ENCODE results near the gene EVA1A.

The EVA1A gene

DNA sequence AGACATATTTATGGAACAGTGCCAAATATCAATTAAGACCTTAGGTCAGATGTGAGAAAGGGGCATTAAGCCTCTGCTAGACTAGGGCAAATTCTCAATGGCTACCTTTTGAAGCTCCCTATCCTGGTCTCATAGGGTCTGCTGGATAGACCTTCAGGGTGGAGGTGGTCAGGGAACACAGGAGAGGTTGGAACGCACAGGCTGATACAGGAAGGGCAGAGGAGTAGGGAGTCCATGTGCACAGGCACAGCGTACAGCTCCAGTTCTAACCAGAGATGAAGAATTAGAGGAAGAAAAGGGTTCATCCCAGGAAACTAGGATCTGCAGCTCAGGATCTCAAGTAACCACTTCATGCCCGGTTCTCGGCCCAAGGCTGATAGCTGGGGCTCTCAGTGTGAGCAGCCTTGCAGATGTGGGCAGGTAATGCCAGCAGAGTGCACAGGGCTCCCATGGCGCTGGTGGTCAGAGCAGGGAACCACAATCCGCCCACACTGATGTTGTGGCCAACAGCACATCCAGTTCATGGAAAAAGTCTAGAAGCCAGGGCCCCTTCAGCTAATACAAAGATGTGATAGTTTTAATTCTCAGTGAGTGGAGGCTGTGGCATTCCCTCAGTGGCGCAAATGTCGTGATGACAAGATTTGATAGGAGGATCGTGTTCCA lies 3.4 kb upstream of the EVA1A start:
- no peak overlapping the region for H3K4me3 ChIP-seq (replicated peaks; ENCODE audit: low read depth, low read length)
- TF ChIP-seq, protein P1, sequence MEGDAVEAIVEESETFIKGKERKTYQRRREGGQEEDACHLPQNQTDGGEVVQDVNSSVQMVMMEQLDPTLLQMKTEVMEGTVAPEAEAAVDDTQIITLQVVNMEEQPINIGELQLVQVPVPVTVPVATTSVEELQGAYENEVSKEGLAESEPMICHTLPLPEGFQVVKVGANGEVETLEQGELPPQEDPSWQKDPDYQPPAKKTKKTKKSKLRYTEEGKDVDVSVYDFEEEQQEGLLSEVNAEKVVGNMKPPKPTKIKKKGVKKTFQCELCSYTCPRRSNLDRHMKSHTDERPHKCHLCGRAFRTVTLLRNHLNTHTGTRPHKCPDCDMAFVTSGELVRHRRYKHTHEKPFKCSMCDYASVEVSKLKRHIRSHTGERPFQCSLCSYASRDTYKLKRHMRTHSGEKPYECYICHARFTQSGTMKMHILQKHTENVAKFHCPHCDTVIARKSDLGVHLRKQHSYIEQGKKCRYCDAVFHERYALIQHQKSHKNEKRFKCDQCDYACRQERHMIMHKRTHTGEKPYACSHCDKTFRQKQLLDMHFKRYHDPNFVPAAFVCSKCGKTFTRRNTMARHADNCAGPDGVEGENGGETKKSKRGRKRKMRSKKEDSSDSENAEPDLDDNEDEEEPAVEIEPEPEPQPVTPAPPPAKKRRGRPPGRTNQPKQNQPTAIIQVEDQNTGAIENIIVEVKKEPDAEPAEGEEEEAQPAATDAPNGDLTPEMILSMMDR (IDR thresholded peaks at IDR 0.05; ENCODE audit: low read depth, low read length, missing control alignments) = no peak
- no peak for DNase-seq (ENCODE audit: extremely low read depth, low read depth)

DNA sequence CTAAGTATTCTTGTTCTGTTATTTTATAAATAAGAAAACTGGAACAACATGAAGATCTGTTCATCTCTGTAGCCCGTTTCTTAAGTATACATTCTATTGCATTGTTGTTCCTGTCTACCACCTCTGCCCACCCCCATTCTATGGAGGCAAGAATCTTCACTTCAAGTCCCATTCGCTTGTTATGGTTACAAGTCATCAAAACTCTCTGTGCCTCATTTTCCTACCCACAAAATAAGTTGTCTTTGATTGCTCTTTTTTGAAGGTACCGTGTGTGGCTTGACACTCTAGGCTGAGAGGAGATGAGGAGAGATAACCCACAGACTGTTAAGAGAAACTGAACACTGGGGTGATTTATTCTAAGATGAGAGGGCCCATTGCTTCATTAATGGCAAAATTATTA lies 2.9 kb upstream of the EVA1A start:
- H3K4me3 ChIP-seq (replicated peaks; ENCODE audit: low read depth, low read length) = no peak overlapping the region
- DNase-seq (ENCODE audit: extremely low read depth, low read depth) = no peak
- TF ChIP-seq, protein P1 (IDR thresholded peaks at IDR 0.05; ENCODE audit: low read depth, low read length, missing control alignments) = no peak

DNA sequence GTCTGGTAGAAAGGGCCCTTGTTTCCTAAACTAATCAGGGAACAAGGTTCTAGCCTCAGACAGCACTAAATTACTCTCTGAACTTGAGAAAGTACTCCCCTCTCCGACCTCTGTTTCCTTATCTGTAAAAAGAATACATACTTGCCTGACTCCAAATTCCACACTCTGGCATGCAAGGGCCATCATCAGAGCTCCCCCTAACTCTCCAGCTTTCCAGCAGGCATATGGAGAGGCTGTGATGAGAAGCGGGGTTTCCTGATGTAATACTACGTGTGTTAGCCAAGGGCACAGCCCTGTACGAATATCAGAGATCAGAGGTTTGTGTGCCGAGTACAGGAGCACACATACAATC lies 1.8 kb upstream of the EVA1A start:
- DNase-seq (ENCODE audit: extremely low read depth, low read depth) = no peak
- TF ChIP-seq, protein P1 (IDR thresholded peaks at IDR 0.05; ENCODE audit: low read depth, low read length, missing control alignments) = no peak
- H3K4me3 ChIP-seq (replicated peaks; ENCODE audit: low read depth, low read length) = no peak overlapping the region

DNA sequence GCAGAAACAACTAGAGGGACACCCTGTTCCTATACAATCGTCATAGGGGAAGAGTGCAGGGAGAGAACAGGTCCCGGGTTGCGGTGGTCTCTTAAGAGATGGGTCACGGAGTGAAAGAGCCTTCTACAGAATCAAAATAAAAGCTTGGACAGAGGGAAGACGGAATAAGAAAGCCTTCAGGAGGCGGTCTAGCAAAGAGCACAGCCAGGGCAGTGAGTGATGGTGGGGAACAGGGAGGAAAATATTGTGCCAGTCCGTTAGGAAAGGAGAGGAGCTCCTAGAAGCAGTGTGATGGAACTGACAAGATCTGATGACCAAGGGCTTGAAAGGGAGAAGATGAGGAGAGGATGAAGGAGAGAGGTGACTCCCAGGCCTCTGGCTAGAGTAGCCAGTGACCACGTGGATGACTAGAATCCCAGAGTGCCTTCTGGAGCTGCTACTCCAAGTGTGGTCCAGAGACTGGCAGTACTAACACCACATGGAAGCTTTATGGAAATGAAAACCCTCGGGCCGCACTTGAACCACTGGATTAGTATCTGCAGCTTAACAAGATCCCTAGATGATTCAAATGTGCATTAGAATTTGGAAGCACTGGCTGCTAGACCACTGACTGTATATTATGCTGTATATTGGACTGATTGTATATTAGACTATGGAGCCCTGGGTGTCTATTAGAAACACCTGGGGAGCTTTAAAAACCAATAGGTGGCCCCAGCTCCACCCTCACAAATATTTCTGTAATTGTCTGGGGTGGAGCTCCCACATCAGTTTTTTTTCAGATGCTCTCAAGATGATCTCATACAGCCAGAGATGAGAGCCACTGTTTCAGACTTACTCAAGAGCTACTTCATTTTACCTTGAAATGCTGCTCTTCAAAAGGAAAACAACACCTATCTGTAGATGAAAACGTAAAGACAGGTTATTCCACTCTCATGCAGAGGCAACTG lies 1.1 kb upstream of the EVA1A start:
- DNase-seq (ENCODE audit: extremely low read depth, low read depth) = no peak
- peak overlapping the region; percentile 84 for H3K4me3 ChIP-seq (replicated peaks; ENCODE audit: low read depth, low read length)
- TF ChIP-seq, protein P1 (IDR thresholded peaks at IDR 0.05; ENCODE audit: low read depth, low read length, missing control alignments) = no peak

DNA sequence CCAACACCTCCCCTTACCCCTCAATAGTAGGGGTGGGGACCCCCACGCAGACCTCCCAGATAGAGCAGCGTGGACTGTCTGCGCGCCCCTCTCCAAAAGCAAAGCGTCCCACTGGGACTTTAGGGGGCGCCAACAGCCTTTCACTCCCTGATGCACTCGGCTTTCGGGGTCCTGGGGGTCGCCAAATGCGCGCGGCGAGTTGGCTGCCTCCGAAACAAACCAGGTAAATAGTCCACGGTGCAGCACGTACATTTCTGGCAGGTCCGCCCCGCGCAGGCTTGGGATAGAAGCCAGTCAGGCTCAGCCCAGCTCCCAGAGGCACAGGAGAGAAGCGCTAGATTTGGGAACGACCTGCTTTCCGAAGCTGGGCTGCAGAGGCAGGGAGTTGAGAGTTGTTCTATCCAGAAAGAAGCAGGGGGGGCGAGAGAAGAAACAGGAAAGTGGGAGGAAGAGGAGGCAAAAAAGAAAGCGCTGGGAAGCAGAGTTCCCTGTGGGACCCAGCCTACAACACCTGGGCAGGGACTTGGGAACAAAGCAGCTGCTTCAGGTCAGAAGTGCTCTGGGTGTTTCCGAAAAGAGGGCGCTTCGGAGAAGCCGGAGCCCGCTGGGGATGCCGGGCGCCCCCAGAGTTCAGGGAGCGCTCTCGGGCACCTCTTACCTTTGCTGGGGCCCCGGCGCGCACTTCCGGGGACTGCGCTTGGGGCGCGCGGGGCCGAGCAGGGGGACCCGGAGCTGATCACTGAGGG lies 544 bp downstream of the EVA1A start:
- DNase-seq (ENCODE audit: extremely low read depth, low read depth) = no peak
- TF ChIP-seq, protein P1 (IDR thresholded peaks at IDR 0.05; ENCODE audit: low read depth, low read length, missing control alignments) = peak; percentile 53
- H3K4me3 ChIP-seq (replicated peaks; ENCODE audit: low read depth, low read length) = peak overlapping the region; percentile 84

DNA sequence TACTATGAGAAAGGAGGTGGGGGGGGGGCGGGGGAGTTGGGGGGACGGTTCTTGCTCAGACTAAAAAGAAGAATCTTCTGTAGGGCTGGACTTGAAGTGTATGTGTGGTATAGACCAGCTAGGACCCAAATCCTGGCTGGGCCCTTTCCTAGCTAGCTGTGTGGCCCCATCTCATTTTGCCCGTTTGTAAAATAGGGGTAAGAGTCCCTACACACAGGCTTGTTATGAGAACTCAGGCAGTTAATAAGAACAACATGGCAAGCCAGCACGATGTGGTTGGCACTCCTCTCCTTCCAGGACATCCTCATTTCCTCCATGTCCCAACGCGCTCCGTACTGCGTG lies 1.1 kb downstream of the EVA1A start:
- no peak for DNase-seq (ENCODE audit: extremely low read depth, low read depth)
- TF ChIP-seq, protein P1 (IDR thresholded peaks at IDR 0.05; ENCODE audit: low read depth, low read length, missing control alignments) = no peak
- H3K4me3 ChIP-seq (replicated peaks; ENCODE audit: low read depth, low read length) = peak overlapping the region; percentile 84
